K562 (cell line): ENCODE data around the gene RNASET2. TPM values are rescaled to one million over a fixed set of nuclear protein-coding genes. Genes with fewer than 3 reads are reported as not detected.
"Not testable (repeated sequence)": the region's sequence is repeated elsewhere in the genome, so short reads cannot be mapped to it uniquely, and the experiment has no call there.

Experiments used
- ATAC-seq: fragments of 200-7000 bp; cut with Tn5 transposase; 3 replicates; pipeline ENCODE4 v1.9.1; 2020; ENCODE audit warnings: moderate library complexity
- BruUV-seq: library from RNA; stranded (reverse); fragments of 400-500 nt; replicated peaks from 2 replicates; lab custom pipeline; 2021; lab: Mats Ljungman, UMichigan
- CTCF ChIA-PET: fragments of 300-600 bp; formaldehyde crosslinking; extraction: SDS; loops from one replicate; lab custom pipeline; 2021; ENCODE audit warnings: low intra/inter-chr PET ratio; lab: Yijun Ruan, JAX
- POLR2A ChIA-PET: fragments of 300-600, 350-650 bp; sonication (Branson Sonifier 250); formaldehyde crosslinking; extraction: SDS; loops from one replicate; lab custom pipeline; 2021; ENCODE audit warnings: antibody characterized with exemption, inconsistent platforms; lab: Yijun Ruan, JAX
- DNase-seq, 4 experiments: peaks; one replicate each; pipeline versions ENCODE4 v3.0.0 to v3.0.0-alpha.2; 2011 to 2018; ENCODE audit warnings: low spot score in 3 of 4, mixed read lengths in 3 of 4; ENCODE audit errors: extremely low read depth in 1 of 4
- FAIRE-seq: peaks from 2 replicates; lab custom pipeline; 2011; peaks lifted over from hg19 to GRCh38; lab: Jason Lieb, UNC
- H2AFZ ChIP-seq: 2 replicates; pipeline ENCODE4 v1.6.0; 2011; ENCODE audit warnings: low read depth, low read length, control low read depth, inconsistent platforms
- H3K27ac ChIP-seq: fragments of 200-600 bp; 3 replicates; pipeline ENCODE4 v1.8.0; 2011; ENCODE audit warnings: low read depth, mild to moderate bottlenecking, control low read depth, inconsistent platforms, low read length, moderate library complexity, mixed read lengths; ENCODE audit errors: extremely low read depth
- H3K27me3 ChIP-seq, 2 experiments: fragments of 300-600 bp in 1 of 2; 2 replicates in 1 of 2; 3 replicates in 1 of 2; pipeline versions ENCODE4 v1.6.0 to v1.8.0; 2011; ENCODE audit warnings: inconsistent platforms in 2 of 2, low read length in 2 of 2, mild to moderate bottlenecking in 1 of 2, mixed read lengths in 1 of 2, moderate library complexity in 1 of 2; ENCODE audit not compliant: control insufficient read depth in 2 of 2, insufficient read depth in 2 of 2
- H3K36me3 ChIP-seq: fragments of 300-600 bp; 3 replicates; pipeline ENCODE4 v1.8.0; 2011; ENCODE audit warnings: mild to moderate bottlenecking, low read length, inconsistent platforms; ENCODE audit not compliant: control insufficient read depth, insufficient read depth
- H3K4me1 ChIP-seq, 2 experiments: fragments of 200-600 bp in 1 of 2; replicated peaks in 1 of 2; 2 replicates in 1 of 2; 3 replicates in 1 of 2; pipeline versions ENCODE4 v1.5.1 to v1.8.0; 2011; ENCODE audit warnings: inconsistent platforms in 2 of 2, low read length in 2 of 2, mild to moderate bottlenecking in 1 of 2, mixed read lengths in 1 of 2, moderate library complexity in 1 of 2; ENCODE audit not compliant: control insufficient read depth in 2 of 2, insufficient read depth in 2 of 2
- H3K4me2 ChIP-seq: 2 replicates; pipeline ENCODE4 v1.6.1; 2011; ENCODE audit warnings: low read length, control low read depth, inconsistent platforms, mixed read lengths; ENCODE audit not compliant: insufficient read depth
- H3K4me3 ChIP-seq: fragments of 200-600 bp; sonication (generic), shearing (Covaris generic); 2 replicates; pipeline ENCODE4 v1.5.1; 2016; ENCODE audit warnings: control low read depth, inconsistent platforms
- H3K79me2 ChIP-seq: fragments of 200-600 bp; 3 replicates; pipeline ENCODE4 v1.8.0; 2011; ENCODE audit warnings: low read length, inconsistent platforms; ENCODE audit not compliant: control insufficient read depth, insufficient read depth
- H3K9ac ChIP-seq, 2 experiments: 2 replicates each; pipeline versions ENCODE4 v1.6.0 to v1.6.1; 2011; ENCODE audit warnings: low read depth in 2 of 2, low read length in 2 of 2, control low read depth in 1 of 2, inconsistent platforms in 1 of 2, mild to moderate bottlenecking in 1 of 2, mixed read lengths in 1 of 2; ENCODE audit not compliant: insufficient read depth in 1 of 2
- H3K9me1 ChIP-seq: one replicate; pipeline ENCODE4 v1.6.0; 2011; ENCODE audit warnings: inconsistent platforms, mild to moderate bottlenecking, low read length, moderate library complexity; ENCODE audit not compliant: control insufficient read depth, insufficient read depth
- H3K9me3 ChIP-seq: replicated peaks from 2 replicates; pipeline ENCODE4 v1.5.1; 2011; ENCODE audit warnings: low read depth, low read length, inconsistent platforms; ENCODE audit not compliant: control insufficient read depth, insufficient read depth
- H4K20me1 ChIP-seq: replicated peaks from 2 replicates; pipeline ENCODE4 v1.6.1; 2011; ENCODE audit warnings: low read length, inconsistent platforms, mixed read lengths; ENCODE audit not compliant: control insufficient read depth, insufficient read depth
- CBX8 ChIP-seq: fragments of 200-600 bp; sonication (generic); IDR thresholded peaks from 2 replicates; pipeline ENCODE4 v1.6.1; 2012; ENCODE audit warnings: borderline replicate concordance, mixed run types, low read depth, mild to moderate bottlenecking, moderate library complexity, mixed read lengths, low read length, control low read depth, inconsistent platforms; ENCODE audit not compliant: poor library complexity, severe bottlenecking; ENCODE audit errors: extremely low read depth
- CREB3L1 ChIP-seq: fragments of 450-650 bp; IDR thresholded peaks from 2 replicates; pipeline ENCODE4 v1.6.1; 2014; ENCODE audit warnings: low read depth, mild to moderate bottlenecking, moderate library complexity, borderline replicate concordance
- HES1 ChIP-seq: fragments of 450-650 bp; IDR thresholded peaks from 2 replicates; pipeline ENCODE4 v1.6.1; 2016; ENCODE audit warnings: low read depth, mild to moderate bottlenecking, moderate library complexity
- NFYB ChIP-seq: IDR thresholded peaks from 2 replicates; pipeline ENCODE4 v1.6.1; 2011; ENCODE audit warnings: mild to moderate bottlenecking, moderate library complexity; ENCODE audit not compliant: insufficient read length; ENCODE audit errors: extremely low read depth
- PRMT5 ChIP-seq: sonication (generic); formaldehyde crosslinking; IDR thresholded peaks from 2 replicates; pipeline ENCODE4 v1.5.0; 2020; ENCODE audit warnings: missing genetic modification reagents
- RBM14 ChIP-seq: fragments of 200-400 bp; formaldehyde crosslinking; IDR thresholded peaks from 2 replicates; pipeline ENCODE4 v1.6.1; 2018; ENCODE audit warnings: low read depth, mild to moderate bottlenecking, low read length, moderate library complexity, borderline replicate concordance; ENCODE audit not compliant: insufficient read depth
- ZBTB12 ChIP-seq: fragments of 250-450 bp; sonication (Bioruptor Pico); IDR thresholded peaks from 2 replicates; pipeline ENCODE4 v1.4.0; 2020
- ZC3H4 ChIP-seq: sonication (generic); formaldehyde crosslinking; IDR thresholded peaks from 2 replicates; pipeline ENCODE4 v1.9.0; 2021; ENCODE audit warnings: missing genetic modification reagents, borderline replicate concordance
- ZNF586 ChIP-seq: fragments of 450-650 bp; formaldehyde crosslinking; conservative IDR thresholded peaks from 2 replicates; pipeline ENCODE4 v1.4.0; 2020; ENCODE audit warnings: mild to moderate bottlenecking, moderate library complexity
- ZZZ3 ChIP-seq: fragments of 450-650 bp; IDR thresholded peaks from 2 replicates; pipeline ENCODE4 v1.6.1; 2016; ENCODE audit warnings: antibody characterized with exemption, mild to moderate bottlenecking, moderate library complexity
- WGBS: fragments of 100-300 bp; shearing (Covaris generic); methylation state at CpG from one replicate; pipeline ENCODE4 v1.1.6; 2016; ENCODE audit warnings: low coverage, mixed read lengths; ENCODE audit not compliant: insufficient coverage; ENCODE audit errors: missing lambda C conversion rate; 5-methylcytosine and 5-hydroxymethylcytosine counted together
- in situ Hi-C: fragments of 300-500 bp; cut with MboI; formaldehyde crosslinking; loops from 4 replicates; pipeline ENCODE4 v1.15.0; 2018; ENCODE audit warnings: inconsistent platforms, mixed read lengths
- intact Hi-C: fragments of 100-400 bp; cut with micrococcal nuclease; formaldehyde crosslinking; loops from 2 replicates; pipeline ENCODE4 v1.14.2; 2022
- polyA plus RNA-seq, 8 experiments: library from polyadenylated mRNA; depleted of rRNA in 4 of 8; stranded (reverse) in 5 of 8; unstranded in 3 of 8; fragments of >200 nt; fragmentation: Nextera tagmentation in 2 of 8; fragmentation: Illumina TruSeq in 1 of 8; extraction: Ambion mirVana in 2 of 8; extraction: Trizol in 1 of 8; gene quantifications; 2 replicates each; pipeline versions ENCODE4 v1.2.1 to v1.2.3, GENCODE V29; 2011 to 2014; ENCODE audit warnings: inconsistent platforms in 1 of 8, missing spikeins in 1 of 8
- total RNA-seq, 7 experiments: library from RNA; depleted of rRNA in 6 of 7; stranded (reverse); fragments of >200 nt in 6 of 7; fragmentation: Illumina TruSeq in 2 of 7; extraction: Trizol in 2 of 7; gene quantifications; 2 replicates each; pipeline versions ENCODE4 v1.2.1 to v1.2.3, GENCODE V29; 2011 to 2021; ENCODE audit warnings: low replicate concordance in 1 of 7

The RNASET2 gene
- total and polyA plus RNA-seq, 9 of the 15 experiments (the other 6 are each of a cell fraction or from before 2014, with no cell fraction given): 7.4 to 141 (median 91.3) TPM

GRCh38 chr6:166948724-166949123 is 7.6 kb downstream of the RNASET2 start:
- POLR2A ChIA-PET: interaction anchor here (0.6 kb wide), 1 partner anchor 30 kb away, joined by 3 read pairs; no protein-coding TSS in a partner anchor
- H3K4me3 ChIP-seq, H3K79me2 ChIP-seq, H3K9me3 ChIP-seq, FAIRE-seq, H3K27ac ChIP-seq, H3K27me3 ChIP-seq, H3K4me2 ChIP-seq, in situ Hi-C loops, BruUV-seq, H3K9ac ChIP-seq, H3K9me1 ChIP-seq, H2AFZ ChIP-seq, DNase-seq, intact Hi-C loops, H4K20me1 ChIP-seq, CTCF ChIA-PET, ATAC-seq: not testable (repeated sequence)
- Histone ChIP-seq H3K36me3 (peaks cover 39% of the 10 kb centered on the region; the same call in 2 of the 3 replicates), H3K4me1 (peaks cover 14 to 17% of the 10 kb centered on the region in 2 experiments)
- 80% methylated on average over 6 of the region's 6 CpGs for WGBS

- H3K9me3 ChIP-seq: no peaks in the 10 kb centered on the region; the same call in 1 of the 2 replicates
- no peaks in the 10 kb centered on the region; the same call in 1 of the 2 replicates for H4K20me1 ChIP-seq
- intact Hi-C loops: no loop called here
- H3K79me2 ChIP-seq: no peaks in the 10 kb centered on the region
- H3K4me3 ChIP-seq: no peak overlapping the region
- 59% methylated on average over 5 of the region's 5 CpGs for WGBS
- TF ChIP-seq ZC3H4 (CRISPR knock-in tag) (no peak), NFYB (no peak), CREB3L1 (no peak), RBM14 (no peak), CBX8 (no peak), ZZZ3 (no peak), PRMT5 (CRISPR knock-in tag) (no peak), HES1 (no peak), ZNF586 (no peak), ZBTB12 (no peak)
- TF ChIP-seq, all 486 proteins: peak for 0
- H3K9ac ChIP-seq: no peak overlapping the region
- DNase-seq: no peak
- no peak overlapping the region for H2AFZ ChIP-seq
- peaks cover 39% of the 10 kb centered on the region; the same call in 2 of the 3 replicates for H3K36me3 ChIP-seq
- BruUV-seq: no TSS peak
- no peaks in the 10 kb centered on the region for H3K27me3 ChIP-seq
- H3K9me1 ChIP-seq: peaks cover 2% of the 10 kb centered on the region
- POLR2A ChIA-PET: no interaction called here
- H3K4me2 ChIP-seq: no peak overlapping the region
- no peak overlapping the region for H3K27ac ChIP-seq
- CTCF ChIA-PET: no interaction called here
- ATAC-seq: no peak
- FAIRE-seq: no peak
- peaks cover 13 to 28% of the 10 kb centered on the region in 2 experiments for H3K4me1 ChIP-seq
- in situ Hi-C loops: no loop called here
Observed at GRCh38 chr6:166947251-166947650, 9.1 kb downstream of the RNASET2 start.
